WERI-Rb-1 (cell line): ENCODE results near the gene FGF12.
"Not testable (repeated sequence)": the region's sequence is repeated elsewhere in the genome, so short reads cannot be mapped to it uniquely, and the experiment has no call there.

Experiments
- DNase-seq: peaks from one replicate; pipeline ENCODE4 v3.0.0-alpha.2; 2020
- H3K27ac ChIP-seq: fragments of 250-450 bp; sonication (Bioruptor Pico); 2 replicates; pipeline ENCODE4 v1.5.1; 2020; ENCODE audit warnings: mild to moderate bottlenecking, moderate library complexity
- H3K27me3 ChIP-seq: fragments of 250-450 bp; sonication (Bioruptor Pico); 2 replicates; pipeline ENCODE4 v1.5.1; 2021; ENCODE audit warnings: mild to moderate bottlenecking, low read depth, moderate library complexity; ENCODE audit not compliant: insufficient read depth, severe bottlenecking
- H3K36me3 ChIP-seq: fragments of 250-450 bp; sonication (Bioruptor Pico); 2 replicates; pipeline ENCODE4 v1.5.1; 2020; ENCODE audit warnings: mild to moderate bottlenecking, moderate library complexity
- H3K4me3 ChIP-seq: 2 replicates; pipeline ENCODE4 v1.5.1; 2011; ENCODE audit warnings: low read depth, mild to moderate bottlenecking, control low read depth, low read length
- H3K9me3 ChIP-seq: fragments of 250-450 bp; sonication (Bioruptor Pico); 2 replicates; pipeline ENCODE4 v1.5.1; 2021; ENCODE audit warnings: mild to moderate bottlenecking, moderate library complexity; ENCODE audit not compliant: severe bottlenecking
- TF ChIP-seq, protein P1 (sequence below): IDR thresholded peaks from 2 replicates; pipeline ENCODE4 v1.5.1; 2011; ENCODE audit warnings: low read depth, mild to moderate bottlenecking, control low read depth, inconsistent platforms, low read length

Gene FGF12

DNA sequence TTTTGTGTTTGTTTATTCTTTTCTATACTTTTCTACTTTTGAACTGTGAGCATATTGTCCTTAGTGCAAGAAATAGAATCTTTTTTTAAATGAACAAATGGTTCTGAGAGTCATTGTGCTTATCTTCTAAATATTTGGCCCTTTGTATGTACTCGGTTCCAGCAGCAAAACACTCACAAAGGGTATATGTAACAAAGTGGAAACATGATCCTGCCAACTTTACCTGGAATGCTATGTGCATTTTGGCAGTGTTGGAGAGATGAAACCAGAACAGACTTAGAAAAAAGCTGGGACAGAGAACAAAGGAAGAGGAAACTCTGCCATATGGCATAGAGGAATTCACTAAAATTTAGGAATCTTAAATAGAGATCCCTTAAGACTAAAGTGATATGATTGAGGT is 150.1 kb downstream of the FGF12 start:
- H3K27ac ChIP-seq: no peak overlapping the region
- H3K36me3 ChIP-seq: no peaks in the 10 kb centered on the region
- TF ChIP-seq, protein P1, sequence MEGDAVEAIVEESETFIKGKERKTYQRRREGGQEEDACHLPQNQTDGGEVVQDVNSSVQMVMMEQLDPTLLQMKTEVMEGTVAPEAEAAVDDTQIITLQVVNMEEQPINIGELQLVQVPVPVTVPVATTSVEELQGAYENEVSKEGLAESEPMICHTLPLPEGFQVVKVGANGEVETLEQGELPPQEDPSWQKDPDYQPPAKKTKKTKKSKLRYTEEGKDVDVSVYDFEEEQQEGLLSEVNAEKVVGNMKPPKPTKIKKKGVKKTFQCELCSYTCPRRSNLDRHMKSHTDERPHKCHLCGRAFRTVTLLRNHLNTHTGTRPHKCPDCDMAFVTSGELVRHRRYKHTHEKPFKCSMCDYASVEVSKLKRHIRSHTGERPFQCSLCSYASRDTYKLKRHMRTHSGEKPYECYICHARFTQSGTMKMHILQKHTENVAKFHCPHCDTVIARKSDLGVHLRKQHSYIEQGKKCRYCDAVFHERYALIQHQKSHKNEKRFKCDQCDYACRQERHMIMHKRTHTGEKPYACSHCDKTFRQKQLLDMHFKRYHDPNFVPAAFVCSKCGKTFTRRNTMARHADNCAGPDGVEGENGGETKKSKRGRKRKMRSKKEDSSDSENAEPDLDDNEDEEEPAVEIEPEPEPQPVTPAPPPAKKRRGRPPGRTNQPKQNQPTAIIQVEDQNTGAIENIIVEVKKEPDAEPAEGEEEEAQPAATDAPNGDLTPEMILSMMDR: no peak
- no peaks in the 10 kb centered on the region for H3K9me3 ChIP-seq
- DNase-seq: no peak
- no peaks in the 10 kb centered on the region for H3K27me3 ChIP-seq
- H3K4me3 ChIP-seq: no peak overlapping the region

DNA sequence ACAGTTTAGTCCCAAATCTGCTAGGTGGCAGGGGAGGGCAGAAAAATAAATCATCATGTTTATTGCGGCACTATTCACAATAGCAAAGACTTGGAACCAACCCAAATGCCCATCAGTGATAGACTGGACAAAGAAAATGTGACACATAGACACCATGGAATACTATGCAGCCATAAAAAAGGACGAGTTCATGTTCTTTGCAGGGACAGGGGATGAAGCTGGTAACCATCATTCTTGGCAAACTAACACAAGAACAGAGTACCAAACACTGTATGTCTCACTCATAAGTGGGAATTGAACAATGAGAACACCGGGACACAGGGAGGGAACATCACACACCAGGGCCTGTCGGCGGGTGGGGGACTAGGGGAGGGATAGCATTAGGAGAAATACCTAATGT is 150.6 kb downstream of the FGF12 start:
- not testable (repeated sequence) for DNase-seq, H3K4me3 ChIP-seq, H3K27ac ChIP-seq, H3K27me3 ChIP-seq, H3K36me3 ChIP-seq, H3K9me3 ChIP-seq

DNA sequence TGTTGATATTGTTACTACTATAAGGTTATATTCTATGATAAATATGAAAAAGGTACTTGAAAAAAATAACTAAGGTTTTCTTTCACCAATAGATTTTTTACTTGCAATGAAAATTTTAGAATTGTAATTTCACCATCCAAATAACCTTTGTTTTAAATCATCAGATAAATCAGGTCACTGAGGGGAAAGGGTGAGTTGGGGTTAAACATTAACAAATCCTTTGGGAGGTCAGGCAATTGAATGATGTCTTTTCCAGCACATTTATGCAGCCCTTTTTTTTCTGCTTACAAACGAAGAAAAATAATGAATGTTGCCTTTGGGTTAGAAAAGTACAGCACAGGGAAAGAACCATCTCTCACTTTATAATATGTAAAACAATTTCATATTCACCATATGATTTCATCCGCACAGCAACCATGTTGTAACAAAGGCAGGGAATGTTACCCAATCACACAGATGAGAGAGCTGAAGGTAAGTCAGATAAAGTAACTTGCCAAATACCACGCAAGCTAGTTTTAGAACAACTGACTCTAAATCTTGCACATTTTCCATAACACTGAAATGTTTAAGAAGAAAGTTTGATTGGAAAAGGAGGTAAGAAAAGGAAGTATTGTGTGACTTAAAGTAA is 151.3 kb downstream of the FGF12 start:
- no peak overlapping the region for H3K27ac ChIP-seq
- no peaks in the 10 kb centered on the region for H3K27me3 ChIP-seq
- H3K9me3 ChIP-seq: no peaks in the 10 kb centered on the region
- DNase-seq: no peak
- H3K4me3 ChIP-seq: no peak overlapping the region
- TF ChIP-seq, protein P1: no peak
- H3K36me3 ChIP-seq: no peaks in the 10 kb centered on the region

DNA sequence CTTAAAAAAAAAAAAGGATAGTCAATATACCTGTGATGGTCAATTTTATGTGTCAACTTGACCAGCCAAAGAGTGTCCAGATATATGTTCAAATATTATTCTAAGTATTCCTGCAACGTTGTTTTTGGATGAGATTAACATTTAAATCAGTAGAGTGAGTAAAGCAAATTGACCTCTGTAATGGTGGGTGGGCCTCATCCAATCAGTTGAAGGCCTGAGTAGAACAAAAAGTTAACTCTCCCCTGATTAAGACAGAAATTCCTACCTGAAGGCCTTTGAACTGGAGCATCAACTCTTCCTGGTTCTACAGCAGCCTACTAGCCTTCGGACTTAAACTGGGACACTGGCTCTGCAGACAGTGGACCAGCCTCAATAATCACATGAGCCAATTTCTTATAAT is 154.1 kb downstream of the FGF12 start:
- no peak for DNase-seq
- no peaks in the 10 kb centered on the region for H3K9me3 ChIP-seq
- H3K36me3 ChIP-seq: no peaks in the 10 kb centered on the region
- no peak overlapping the region for H3K4me3 ChIP-seq
- no peaks in the 10 kb centered on the region for H3K27me3 ChIP-seq
- TF ChIP-seq, protein P1: no peak
- no peak overlapping the region for H3K27ac ChIP-seq

DNA sequence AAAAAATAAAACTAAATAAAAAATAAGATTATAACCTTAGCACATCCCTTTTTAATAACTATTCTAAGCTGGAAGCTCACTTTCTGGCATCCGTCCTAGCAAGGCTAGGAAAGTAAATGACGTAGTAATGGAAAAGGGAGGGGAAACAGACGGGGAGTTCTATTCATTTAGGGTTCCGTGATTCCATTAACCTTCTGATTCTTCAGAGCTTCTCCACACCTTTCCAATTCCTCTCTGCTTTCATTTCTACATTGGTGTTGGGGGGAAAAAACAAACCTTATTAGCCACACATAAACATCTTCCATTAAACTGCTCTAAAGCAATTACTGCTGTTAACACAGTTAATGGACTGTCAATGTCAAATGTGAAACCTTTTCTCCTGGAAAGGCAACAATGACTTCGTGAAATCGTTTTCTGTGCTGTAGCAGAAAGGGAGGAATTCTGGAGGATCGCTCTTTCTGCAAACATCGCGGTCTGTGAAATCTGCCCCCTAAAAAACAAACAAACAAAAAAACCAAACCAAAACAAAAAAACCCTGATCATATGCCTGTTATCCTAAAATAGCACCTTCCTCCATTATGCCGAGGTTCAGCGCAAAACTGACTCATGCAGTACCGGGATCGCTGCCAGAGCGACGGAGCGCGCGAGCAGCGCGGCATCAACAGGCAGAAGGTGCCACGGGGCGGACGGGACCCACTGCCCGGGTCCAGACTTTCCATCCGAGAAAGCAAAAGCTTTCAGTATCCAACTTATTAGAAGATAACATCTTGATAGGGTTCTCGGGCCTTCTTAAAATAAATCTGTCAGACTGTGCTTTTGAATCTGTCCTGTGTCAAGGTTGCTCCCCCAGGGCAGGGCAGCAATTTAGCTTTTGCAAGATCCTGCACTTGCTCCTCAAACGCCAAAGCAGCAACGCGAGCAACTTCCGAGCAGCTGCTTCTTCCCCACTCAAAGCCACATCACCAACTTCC is 156.2 kb downstream of the FGF12 start:
- Histone ChIP-seq H3K4me3 (no peak overlapping the region), H3K27ac (no peak overlapping the region), H3K9me3 (no peaks in the 10 kb centered on the region), H3K36me3 (no peaks in the 10 kb centered on the region), H3K27me3 (no peaks in the 10 kb centered on the region)
- no peak for DNase-seq
- TF ChIP-seq, protein P1: no peak

DNA sequence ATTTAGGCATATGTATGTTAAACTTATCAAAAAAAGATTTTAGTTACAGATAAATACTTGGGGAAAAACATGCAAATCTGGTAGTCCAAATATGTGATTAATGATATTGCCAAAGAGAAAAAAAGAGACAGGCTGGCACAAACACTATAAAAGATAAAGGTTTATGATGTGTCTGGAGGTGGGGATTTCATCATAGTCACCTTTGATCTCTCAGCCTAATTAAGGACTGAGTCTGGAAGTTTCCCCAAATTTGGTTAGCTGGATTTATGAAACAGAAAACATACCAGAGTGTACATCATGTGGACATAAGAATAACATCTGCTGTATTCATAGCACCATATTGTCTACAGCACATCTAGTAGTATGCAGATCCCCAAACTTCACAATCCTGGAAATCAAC is 157.0 kb downstream of the FGF12 start:
- Histone ChIP-seq H3K36me3 (no peaks in the 10 kb centered on the region), H3K27me3 (no peaks in the 10 kb centered on the region), H3K9me3 (no peaks in the 10 kb centered on the region), H3K4me3 (no peak overlapping the region), H3K27ac (no peak overlapping the region)
- TF ChIP-seq, protein P1: no peak
- DNase-seq: no peak
